22Rv1 (cell line): Measurements from ENCODE around the gene LAMA2.

Experiments
- ZFX ChIP-seq: fragments of 450-650 bp; IDR thresholded peaks from 2 replicates; pipeline ENCODE4 v1.6.1; 2017; ENCODE audit warnings: antibody characterized with exemption, borderline replicate concordance
- TF ChIP-seq, protein P1 (sequence below): fragments of 450-650 bp; IDR thresholded peaks from 2 replicates; pipeline ENCODE4 v1.5.1; 2017; ENCODE audit warnings: mild to moderate bottlenecking

DNA sequence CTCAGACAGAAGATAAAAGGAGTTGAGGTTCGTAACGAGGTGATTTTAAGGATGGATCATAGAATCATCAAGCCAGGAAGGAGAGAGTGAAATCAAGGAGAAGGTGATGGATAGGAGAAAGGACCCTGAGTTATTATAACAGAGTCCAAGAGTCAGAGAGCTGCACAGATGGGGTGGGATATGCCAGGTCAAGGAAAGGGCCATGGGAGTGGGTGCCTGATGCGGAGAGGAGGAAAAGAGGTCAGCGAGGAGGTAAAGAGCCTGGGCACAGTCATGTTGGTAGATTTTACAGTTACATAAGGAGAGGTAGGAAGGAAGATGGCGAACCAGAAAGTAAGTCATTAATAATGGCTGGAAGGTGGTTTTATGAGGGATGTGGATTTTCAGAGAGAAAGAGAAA, 114.9 kb downstream of the LAMA2 start:
- TF ChIP-seq, protein P1, sequence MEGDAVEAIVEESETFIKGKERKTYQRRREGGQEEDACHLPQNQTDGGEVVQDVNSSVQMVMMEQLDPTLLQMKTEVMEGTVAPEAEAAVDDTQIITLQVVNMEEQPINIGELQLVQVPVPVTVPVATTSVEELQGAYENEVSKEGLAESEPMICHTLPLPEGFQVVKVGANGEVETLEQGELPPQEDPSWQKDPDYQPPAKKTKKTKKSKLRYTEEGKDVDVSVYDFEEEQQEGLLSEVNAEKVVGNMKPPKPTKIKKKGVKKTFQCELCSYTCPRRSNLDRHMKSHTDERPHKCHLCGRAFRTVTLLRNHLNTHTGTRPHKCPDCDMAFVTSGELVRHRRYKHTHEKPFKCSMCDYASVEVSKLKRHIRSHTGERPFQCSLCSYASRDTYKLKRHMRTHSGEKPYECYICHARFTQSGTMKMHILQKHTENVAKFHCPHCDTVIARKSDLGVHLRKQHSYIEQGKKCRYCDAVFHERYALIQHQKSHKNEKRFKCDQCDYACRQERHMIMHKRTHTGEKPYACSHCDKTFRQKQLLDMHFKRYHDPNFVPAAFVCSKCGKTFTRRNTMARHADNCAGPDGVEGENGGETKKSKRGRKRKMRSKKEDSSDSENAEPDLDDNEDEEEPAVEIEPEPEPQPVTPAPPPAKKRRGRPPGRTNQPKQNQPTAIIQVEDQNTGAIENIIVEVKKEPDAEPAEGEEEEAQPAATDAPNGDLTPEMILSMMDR = no peak
- TF ChIP-seq ZFX = no peak
